ENCODE measurements around the gene PTTG1IP2.

DNA sequence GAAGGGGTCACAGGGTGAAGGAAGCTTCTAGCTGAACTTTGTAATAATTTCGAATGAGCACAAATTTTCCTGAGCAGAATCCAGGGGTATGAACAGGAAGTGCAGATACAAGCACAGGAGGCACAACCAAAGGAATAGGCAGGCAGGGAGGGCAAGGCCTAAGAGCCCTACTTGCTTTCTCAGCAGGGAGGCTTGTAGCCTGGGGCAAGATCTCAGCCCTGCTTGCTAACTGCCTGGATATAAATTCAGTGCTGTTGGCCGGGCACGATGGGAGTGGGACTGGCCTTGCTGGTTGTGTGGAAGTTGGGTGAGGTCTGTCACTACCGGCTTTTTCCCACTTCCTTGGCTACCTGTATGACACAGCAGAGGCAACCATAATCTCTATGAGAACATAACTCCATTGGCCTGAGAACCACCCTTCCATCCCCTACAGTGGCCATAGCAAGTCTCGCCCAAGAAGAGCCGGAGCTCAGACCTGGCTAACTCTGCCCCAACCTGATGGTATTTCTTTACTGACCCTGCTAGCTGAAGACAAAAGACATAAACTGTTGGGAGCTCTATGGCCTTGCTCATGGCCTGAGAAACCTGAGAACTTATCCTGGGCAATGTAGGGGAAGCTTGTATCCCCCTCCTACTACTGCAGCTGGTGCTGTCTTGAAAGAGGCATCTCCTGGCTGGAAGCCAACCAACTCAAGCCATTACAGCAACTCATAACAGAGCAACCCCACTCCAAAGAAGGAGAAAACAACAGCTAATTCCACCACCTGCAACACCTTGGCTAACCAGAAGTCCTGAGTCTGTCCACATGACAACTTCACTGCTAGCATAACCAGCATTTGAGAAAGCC is 38.6 kb upstream of the PTTG1IP2 start:
- TF ChIP-seq FOXK2 (IDR thresholded peaks at IDR 0.05) (no peak), FOXM1 (IDR thresholded peaks at IDR 0.05; ENCODE audit: borderline replicate concordance) (no peak), SP1 (IDR thresholded peaks at IDR 0.05) (no peak), FOXA1 (IDR thresholded peaks at IDR 0.05) (no peak), TARDBP (IDR thresholded peaks at IDR 0.05) (no peak), ARNT (IDR thresholded peaks at IDR 0.05) (no peak), LEF1 (IDR thresholded peaks at IDR 0.05; ENCODE audit: borderline replicate concordance) (no peak), CTBP1 (IDR thresholded peaks at IDR 0.05; ENCODE audit: borderline replicate concordance) (no peak), BHLHE40 (IDR thresholded peaks at IDR 0.05; ENCODE audit: borderline replicate concordance) (no peak)
